ENCODE measurements around the gene CCPG1.

Gene CCPG1

DNA sequence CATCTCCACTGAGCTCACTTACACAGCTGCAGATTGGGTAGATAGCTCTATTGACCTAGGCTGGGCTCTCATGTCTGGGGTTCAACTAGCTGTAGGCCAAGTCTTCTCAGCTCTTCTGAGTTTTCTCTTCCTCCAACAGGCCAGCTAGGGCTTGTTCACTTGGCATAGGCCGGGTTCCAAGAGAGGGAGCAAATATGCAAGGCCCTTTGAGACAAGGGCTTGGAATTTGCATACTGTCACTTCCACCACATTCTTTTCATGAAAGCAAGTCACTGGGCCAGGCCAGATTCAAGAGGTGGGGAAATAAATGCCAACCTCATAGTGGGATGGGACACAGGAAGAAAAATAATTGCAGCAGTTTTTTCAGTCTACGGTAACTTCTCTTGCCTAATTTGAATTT lies 64.0 kb downstream of the CCPG1 start:
- Histone ChIP-seq H3K9ac (ENCODE audit: low read length) (no peak overlapping the region), H3K27me3 (ENCODE audit: insufficient read depth, low read length, poor library complexity) (no peaks in the 10 kb centered on the region), H3K23ac (ENCODE audit: low read length) (no peak overlapping the region), H3K27ac (ENCODE audit: low read depth, low read length) (no peak overlapping the region), H2BK5ac (ENCODE audit: low read length) (no peak overlapping the region), H2AK5ac (ENCODE audit: low read length) (no peak overlapping the region), H2BK15ac (replicated peaks; ENCODE audit: low read depth) (no peak overlapping the region), H4K8ac (ENCODE audit: low read depth, low read length) (no peak overlapping the region), H3K79me2 (ENCODE audit: control insufficient read depth, insufficient read depth, low read length) (no peaks in the 10 kb centered on the region), H3K4ac (ENCODE audit: low read depth, low read length) (no peak overlapping the region), H3K18ac (ENCODE audit: low read length) (no peak overlapping the region), H3K79me1 (ENCODE audit: low read length) (no peaks in the 10 kb centered on the region), H3K4me1 (ENCODE audit: control insufficient read depth, low read depth, low read length) (peaks cover 3% of the 10 kb centered on the region), H3K36me3 (ENCODE audit: control insufficient read depth, insufficient read depth, low read length) (no peaks in the 10 kb centered on the region), H2BK120ac (ENCODE audit: low read depth, low read length) (no peak overlapping the region), H4K5ac (ENCODE audit: low read length) (no peak overlapping the region), H3K56ac (ENCODE audit: low read length) (no peak overlapping the region), H3K4me3 (ENCODE audit: low read length) (no peak overlapping the region), H3K4me2 (ENCODE audit: low read length) (no peak overlapping the region)
- no CpG with 5 or more reads among the region's 2 CpGs for WGBS (ENCODE audit: extremely low coverage, insufficient coverage, low lambda C conversion rate)
- DNase-seq = peak; percentile 91

DNA sequence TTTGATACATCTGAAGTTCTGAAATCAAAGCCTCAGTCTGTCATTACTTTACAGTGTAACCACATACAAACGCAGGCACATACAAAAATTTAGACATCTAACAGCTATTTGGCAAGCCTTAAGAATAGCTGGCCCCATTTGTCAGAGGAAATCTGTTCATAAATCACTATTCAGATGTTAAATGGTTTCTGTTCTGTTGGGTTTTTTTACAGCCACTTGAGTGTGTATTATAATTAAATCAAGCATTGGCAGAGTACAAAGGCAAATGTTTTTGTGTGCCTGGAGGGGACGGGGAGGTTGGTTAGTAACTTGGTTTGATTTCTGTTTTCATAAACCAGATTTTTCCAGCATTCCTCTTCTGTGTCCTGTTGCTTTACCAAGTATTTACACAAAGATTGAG lies 65.0 kb downstream of the CCPG1 start:
- DNase-seq = no peak
- no peak overlapping the region for H3K18ac ChIP-seq (ENCODE audit: low read length)
- no peak overlapping the region for H3K4me2 ChIP-seq (ENCODE audit: low read length)
- no peaks in the 10 kb centered on the region for H3K79me1 ChIP-seq (ENCODE audit: low read length)
- H2BK5ac ChIP-seq (ENCODE audit: low read length) = no peak overlapping the region
- no peak overlapping the region for H3K56ac ChIP-seq (ENCODE audit: low read length)
- no peak overlapping the region for H3K23ac ChIP-seq (ENCODE audit: low read length)
- H3K4me3 ChIP-seq (ENCODE audit: low read length) = no peak overlapping the region
- no peak overlapping the region for H3K4ac ChIP-seq (ENCODE audit: low read depth, low read length)
- no peak overlapping the region for H2AK5ac ChIP-seq (ENCODE audit: low read length)
- H2BK15ac ChIP-seq (replicated peaks; ENCODE audit: low read depth) = no peak overlapping the region
- no peak overlapping the region for H4K8ac ChIP-seq (ENCODE audit: low read depth, low read length)
- no peak overlapping the region for H4K5ac ChIP-seq (ENCODE audit: low read length)
- no peaks in the 10 kb centered on the region for H3K79me2 ChIP-seq (ENCODE audit: control insufficient read depth, insufficient read depth, low read length)
- H2BK120ac ChIP-seq (ENCODE audit: low read depth, low read length) = no peak overlapping the region
- no CpG with 5 or more reads among the region's 2 CpGs for WGBS (ENCODE audit: extremely low coverage, insufficient coverage, low lambda C conversion rate)
- H3K4me1 ChIP-seq (ENCODE audit: control insufficient read depth, low read depth, low read length) = peaks cover 3% of the 10 kb centered on the region
- H3K9ac ChIP-seq (ENCODE audit: low read length) = no peak overlapping the region
- no peak overlapping the region for H3K27ac ChIP-seq (ENCODE audit: low read depth, low read length)
- no peaks in the 10 kb centered on the region for H3K36me3 ChIP-seq (ENCODE audit: control insufficient read depth, insufficient read depth, low read length)
- H3K27me3 ChIP-seq (ENCODE audit: insufficient read depth, low read length, poor library complexity) = no peaks in the 10 kb centered on the region

DNA sequence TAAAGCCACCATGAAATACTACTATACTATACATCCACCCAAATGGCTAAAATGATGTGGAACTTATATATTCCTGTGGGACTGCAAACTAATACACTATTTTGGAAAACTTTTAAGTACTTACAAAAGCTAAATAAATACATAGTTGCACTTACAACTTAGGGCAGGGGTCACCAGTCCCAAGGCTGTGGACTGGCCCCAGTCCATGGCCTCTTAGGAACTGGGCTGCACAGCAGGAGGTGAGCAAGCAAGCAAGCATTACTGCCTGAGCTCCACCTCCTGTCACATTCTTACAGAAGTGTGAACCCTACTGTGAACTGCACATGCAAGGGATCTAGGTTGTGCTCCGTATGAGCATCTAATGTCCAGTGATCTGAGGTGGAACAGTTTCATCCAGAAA lies 71.0 kb downstream of the CCPG1 start:
- Histone ChIP-seq H3K23ac (ENCODE audit: low read length) (no peak overlapping the region), H2BK15ac (replicated peaks; ENCODE audit: low read depth) (no peak overlapping the region), H3K4me1 (ENCODE audit: control insufficient read depth, low read depth, low read length) (no peaks in the 10 kb centered on the region), H3K27ac (ENCODE audit: low read depth, low read length) (no peak overlapping the region), H3K4me2 (ENCODE audit: low read length) (no peak overlapping the region), H2BK5ac (ENCODE audit: low read length) (no peak overlapping the region), H3K9ac (ENCODE audit: low read length) (no peak overlapping the region), H3K27me3 (ENCODE audit: insufficient read depth, low read length, poor library complexity) (no peaks in the 10 kb centered on the region), H2BK120ac (ENCODE audit: low read depth, low read length) (no peak overlapping the region), H3K36me3 (ENCODE audit: control insufficient read depth, insufficient read depth, low read length) (no peaks in the 10 kb centered on the region), H3K56ac (ENCODE audit: low read length) (no peak overlapping the region), H4K8ac (ENCODE audit: low read depth, low read length) (no peak overlapping the region), H4K5ac (ENCODE audit: low read length) (no peak overlapping the region), H3K18ac (ENCODE audit: low read length) (no peak overlapping the region), H2AK5ac (ENCODE audit: low read length) (no peak overlapping the region), H3K79me1 (ENCODE audit: low read length) (no peaks in the 10 kb centered on the region), H3K4me3 (ENCODE audit: low read length) (no peak overlapping the region), H3K4ac (ENCODE audit: low read depth, low read length) (no peak overlapping the region), H3K79me2 (ENCODE audit: control insufficient read depth, insufficient read depth, low read length) (no peaks in the 10 kb centered on the region)
- WGBS (ENCODE audit: extremely low coverage, insufficient coverage, low lambda C conversion rate) = no CpG with 5 or more reads among the region's 1 CpG
- peak; percentile 45 for DNase-seq

DNA sequence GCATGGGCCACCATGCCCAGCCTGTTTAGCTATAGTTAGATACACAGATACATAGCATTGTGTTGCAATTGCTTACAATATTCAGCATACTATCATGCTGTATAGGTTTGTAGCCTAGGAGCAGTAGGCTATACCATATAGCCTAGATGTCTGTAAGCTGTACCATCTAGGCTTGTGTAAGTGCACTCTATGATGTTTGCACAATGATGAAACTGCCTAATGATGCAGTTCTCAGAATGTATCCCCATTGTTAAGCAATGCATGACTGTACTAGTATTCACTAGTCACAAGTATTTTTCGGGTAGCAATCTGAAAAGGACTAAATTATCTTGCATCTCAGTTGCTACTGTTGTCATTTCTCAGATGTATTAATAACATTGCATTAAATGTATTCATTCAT lies 73.2 kb downstream of the CCPG1 start:
- Histone ChIP-seq H3K4me1 (ENCODE audit: control insufficient read depth, low read depth, low read length) (no peaks in the 10 kb centered on the region), H2BK120ac (ENCODE audit: low read depth, low read length) (no peak overlapping the region), H3K9ac (ENCODE audit: low read length) (no peak overlapping the region), H3K79me1 (ENCODE audit: low read length) (no peaks in the 10 kb centered on the region), H3K18ac (ENCODE audit: low read length) (no peak overlapping the region), H3K56ac (ENCODE audit: low read length) (no peak overlapping the region), H3K27me3 (ENCODE audit: insufficient read depth, low read length, poor library complexity) (no peaks in the 10 kb centered on the region), H2AK5ac (ENCODE audit: low read length) (no peak overlapping the region), H3K27ac (ENCODE audit: low read depth, low read length) (no peak overlapping the region), H2BK15ac (replicated peaks; ENCODE audit: low read depth) (no peak overlapping the region), H3K4ac (ENCODE audit: low read depth, low read length) (no peak overlapping the region), H3K79me2 (ENCODE audit: control insufficient read depth, insufficient read depth, low read length) (no peaks in the 10 kb centered on the region), H3K36me3 (ENCODE audit: control insufficient read depth, insufficient read depth, low read length) (no peaks in the 10 kb centered on the region), H4K5ac (ENCODE audit: low read length) (no peak overlapping the region), H3K4me2 (ENCODE audit: low read length) (no peak overlapping the region), H2BK5ac (ENCODE audit: low read length) (no peak overlapping the region), H4K8ac (ENCODE audit: low read depth, low read length) (no peak overlapping the region), H3K4me3 (ENCODE audit: low read length) (no peak overlapping the region), H3K23ac (ENCODE audit: low read length) (no peak overlapping the region)
- DNase-seq = no peak
- no CpG with 5 or more reads among the region's 1 CpG for WGBS (ENCODE audit: extremely low coverage, insufficient coverage, low lambda C conversion rate)

DNA sequence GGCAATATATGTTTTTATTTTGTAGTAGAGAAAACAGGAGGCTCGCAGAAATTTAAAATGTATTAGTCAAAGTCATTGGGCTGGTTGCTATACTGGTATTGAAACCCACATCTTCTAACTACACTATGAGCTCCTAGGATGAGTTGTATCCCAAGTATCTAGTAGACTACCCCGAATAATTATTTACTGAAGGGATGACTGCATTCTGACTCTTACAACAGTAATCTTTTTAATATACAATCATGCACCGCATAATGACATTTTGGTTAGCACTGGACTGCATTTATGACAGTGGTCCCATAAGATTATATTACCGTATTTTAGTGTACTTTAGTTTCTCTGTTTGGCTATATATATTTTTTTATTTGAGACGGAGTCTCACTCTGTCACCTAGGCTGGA lies 73.8 kb downstream of the CCPG1 start:
- Histone ChIP-seq H3K27ac (ENCODE audit: low read depth, low read length) (no peak overlapping the region), H3K4me2 (ENCODE audit: low read length) (no peak overlapping the region), H3K79me1 (ENCODE audit: low read length) (no peaks in the 10 kb centered on the region), H3K9ac (ENCODE audit: low read length) (no peak overlapping the region), H3K79me2 (ENCODE audit: control insufficient read depth, insufficient read depth, low read length) (no peaks in the 10 kb centered on the region), H4K5ac (ENCODE audit: low read length) (no peak overlapping the region), H3K36me3 (ENCODE audit: control insufficient read depth, insufficient read depth, low read length) (no peaks in the 10 kb centered on the region), H2AK5ac (ENCODE audit: low read length) (no peak overlapping the region), H2BK5ac (ENCODE audit: low read length) (no peak overlapping the region), H3K4ac (ENCODE audit: low read depth, low read length) (no peak overlapping the region), H3K4me1 (ENCODE audit: control insufficient read depth, low read depth, low read length) (no peaks in the 10 kb centered on the region), H3K18ac (ENCODE audit: low read length) (no peak overlapping the region), H3K27me3 (ENCODE audit: insufficient read depth, low read length, poor library complexity) (no peaks in the 10 kb centered on the region), H3K4me3 (ENCODE audit: low read length) (no peak overlapping the region), H4K8ac (ENCODE audit: low read depth, low read length) (no peak overlapping the region), H3K23ac (ENCODE audit: low read length) (no peak overlapping the region), H2BK15ac (replicated peaks; ENCODE audit: low read depth) (no peak overlapping the region), H2BK120ac (ENCODE audit: low read depth, low read length) (no peak overlapping the region), H3K56ac (ENCODE audit: low read length) (no peak overlapping the region)
- no CpG with 5 or more reads among the region's 5 CpGs for WGBS (ENCODE audit: extremely low coverage, insufficient coverage, low lambda C conversion rate)
- no peak for DNase-seq

DNA sequence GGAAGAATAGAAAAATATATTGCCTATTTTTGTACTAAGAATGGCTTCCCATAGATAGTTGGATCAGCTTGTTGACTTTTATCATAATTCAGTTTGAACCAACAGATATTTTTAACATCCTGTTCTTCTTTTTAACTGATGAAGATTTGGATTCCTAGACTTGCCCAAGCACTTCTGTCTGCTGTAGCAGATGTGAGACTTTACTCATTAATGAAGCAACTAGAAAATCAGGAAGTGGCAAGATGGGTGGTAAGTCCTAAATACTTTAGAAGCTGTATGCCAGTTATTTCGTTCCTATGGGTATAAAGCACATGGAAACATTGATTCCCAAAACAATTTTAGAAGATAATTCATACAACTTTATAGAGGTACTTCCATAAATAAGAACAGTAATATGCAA lies 80.8 kb downstream of the CCPG1 start:
- no peaks in the 10 kb centered on the region for H3K27me3 ChIP-seq (ENCODE audit: insufficient read depth, low read length, poor library complexity)
- H3K56ac ChIP-seq (ENCODE audit: low read length) = no peak overlapping the region
- no peak overlapping the region for H2BK5ac ChIP-seq (ENCODE audit: low read length)
- no peak overlapping the region for H2BK15ac ChIP-seq (replicated peaks; ENCODE audit: low read depth)
- no peak overlapping the region for H3K23ac ChIP-seq (ENCODE audit: low read length)
- H3K4me2 ChIP-seq (ENCODE audit: low read length) = no peak overlapping the region
- H3K4ac ChIP-seq (ENCODE audit: low read depth, low read length) = no peak overlapping the region
- H3K18ac ChIP-seq (ENCODE audit: low read length) = no peak overlapping the region
- H2AK5ac ChIP-seq (ENCODE audit: low read length) = no peak overlapping the region
- H3K27ac ChIP-seq (ENCODE audit: low read depth, low read length) = no peak overlapping the region
- H3K4me1 ChIP-seq (ENCODE audit: control insufficient read depth, low read depth, low read length) = no peaks in the 10 kb centered on the region
- H2BK120ac ChIP-seq (ENCODE audit: low read depth, low read length) = no peak overlapping the region
- no peaks in the 10 kb centered on the region for H3K79me2 ChIP-seq (ENCODE audit: control insufficient read depth, insufficient read depth, low read length)
- no peak overlapping the region for H3K9ac ChIP-seq (ENCODE audit: low read length)
- H3K4me3 ChIP-seq (ENCODE audit: low read length) = no peak overlapping the region
- H4K8ac ChIP-seq (ENCODE audit: low read depth, low read length) = no peak overlapping the region
- H3K79me1 ChIP-seq (ENCODE audit: low read length) = no peaks in the 10 kb centered on the region
- H4K5ac ChIP-seq (ENCODE audit: low read length) = no peak overlapping the region
- WGBS (ENCODE audit: extremely low coverage, insufficient coverage, low lambda C conversion rate) = no CpG with 5 or more reads among the region's 1 CpG
- no peak for DNase-seq
- H3K36me3 ChIP-seq (ENCODE audit: control insufficient read depth, insufficient read depth, low read length) = no peaks in the 10 kb centered on the region
